Muscle layer of colon (tissue), 2 donors: ENCODE data around the gene RALGPS1.

ENCODE experiments used
- H3K27ac ChIP-seq: one replicate; pipeline ENCODE4 v1.7.0; 2013; ENCODE audit warnings: low read depth, mild to moderate bottlenecking, low read length, moderate library complexity
- H3K27me3 ChIP-seq, 2 donors: one replicate each; pipeline ENCODE4 v1.7.0; 2013; ENCODE audit warnings: low read length in 2 of 2, mild to moderate bottlenecking in 2 of 2; ENCODE audit not compliant: insufficient read depth in 2 of 2, control insufficient read depth in 1 of 2
- H3K36me3 ChIP-seq: one replicate; pipeline ENCODE4 v1.7.0; 2013; ENCODE audit warnings: mild to moderate bottlenecking, low read length; ENCODE audit not compliant: insufficient read depth
- H3K4me1 ChIP-seq: one replicate; pipeline ENCODE4 v1.7.0; 2013; ENCODE audit warnings: mild to moderate bottlenecking, low read length; ENCODE audit not compliant: insufficient read depth
- H3K4me3 ChIP-seq, 2 donors: one replicate each; pipeline ENCODE4 v1.7.0; 2013; ENCODE audit warnings: low read length in 2 of 2, low read depth in 1 of 2, mild to moderate bottlenecking in 1 of 2, moderate library complexity in 1 of 2
- H3K9ac ChIP-seq: one replicate; pipeline ENCODE4 v1.7.0; 2013; ENCODE audit warnings: low read length
- H3K9me3 ChIP-seq: one replicate; pipeline ENCODE4 v1.7.0; 2013; ENCODE audit warnings: mild to moderate bottlenecking, low read length
- donor health status: abdominal sarcoma.
- donor health status: Adenocarcinoma of cecum.

RALGPS1 gene

DNA sequence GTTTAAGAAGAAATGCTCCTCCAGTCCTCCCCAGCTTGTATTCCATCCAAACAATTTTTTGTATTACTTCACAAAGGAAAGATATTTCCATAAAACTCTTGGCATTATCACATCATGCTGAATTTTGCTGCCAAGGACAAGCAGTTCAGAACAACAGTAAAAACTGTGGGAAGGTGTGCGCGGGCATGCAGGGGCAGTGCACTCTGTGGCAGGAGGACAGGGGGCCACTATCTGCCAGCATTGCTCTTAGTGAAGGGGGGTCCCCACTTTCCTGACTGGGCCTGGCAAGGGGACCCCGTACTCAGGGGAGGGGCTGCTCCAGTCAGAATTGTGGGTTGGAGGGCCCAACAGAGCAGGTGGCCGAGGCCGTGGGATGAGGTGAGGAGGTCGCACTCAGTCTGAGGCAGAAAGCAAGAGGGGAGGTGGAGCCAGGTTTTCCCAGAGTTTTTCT lies 175.1 kb downstream of the RALGPS1 start:
- H3K9me3 ChIP-seq, result no peaks in the 10 kb centered on the region
- peak overlapping the region; percentile 56 for H3K27ac ChIP-seq

DNA sequence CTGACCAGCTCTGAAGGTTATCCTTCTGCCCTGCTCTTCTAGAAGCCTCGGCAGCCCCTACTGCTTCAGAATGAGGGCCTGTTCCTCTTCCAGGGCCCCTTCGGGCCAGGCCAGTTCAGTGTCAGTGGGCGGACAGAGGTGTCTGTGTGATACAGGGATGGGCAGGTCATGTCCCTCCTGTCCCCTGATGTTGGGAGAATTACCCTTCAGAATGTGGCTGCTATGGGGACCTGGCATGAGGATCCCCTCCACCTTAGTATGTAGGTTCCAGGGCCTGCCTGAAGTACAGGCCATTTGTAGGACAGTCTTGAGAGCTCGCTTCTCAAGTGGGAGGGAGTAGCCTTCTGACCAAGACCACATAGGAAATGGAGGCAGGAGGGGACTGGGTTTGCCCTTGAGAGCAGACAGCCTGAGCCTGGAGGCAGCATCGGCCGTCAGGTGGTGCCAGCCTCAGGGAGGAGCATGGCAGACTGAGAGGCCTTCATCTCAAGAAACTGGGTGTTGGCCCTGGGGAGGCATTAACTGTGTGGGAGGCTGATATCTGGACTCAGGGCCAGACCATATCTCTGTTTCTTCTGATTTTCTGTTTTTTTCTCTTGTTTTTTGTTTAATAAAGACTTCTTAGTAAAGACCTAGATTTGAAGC lies 175.9 kb downstream of the RALGPS1 start:
- Histone ChIP-seq H3K4me3 (no peak overlapping the region), H3K36me3 (peaks cover 59% of the 10 kb centered on the region), H3K9me3 (no peaks in the 10 kb centered on the region), H3K27me3 (no peaks in the 10 kb centered on the region), H3K27ac (peak overlapping the region; percentile 56), H3K4me1 (peaks cover 15% of the 10 kb centered on the region), H3K9ac (no peak overlapping the region)

More for the DNA sequence above, 175.1 kb downstream of the RALGPS1 start:
- peaks cover 58% of the 10 kb centered on the region for H3K36me3 ChIP-seq
- no peaks in the 10 kb centered on the region for H3K27me3 ChIP-seq
- H3K9ac ChIP-seq, result no peak overlapping the region
- H3K4me1 ChIP-seq, result peaks cover 15% of the 10 kb centered on the region
- no peak overlapping the region for H3K4me3 ChIP-seq

DNA sequence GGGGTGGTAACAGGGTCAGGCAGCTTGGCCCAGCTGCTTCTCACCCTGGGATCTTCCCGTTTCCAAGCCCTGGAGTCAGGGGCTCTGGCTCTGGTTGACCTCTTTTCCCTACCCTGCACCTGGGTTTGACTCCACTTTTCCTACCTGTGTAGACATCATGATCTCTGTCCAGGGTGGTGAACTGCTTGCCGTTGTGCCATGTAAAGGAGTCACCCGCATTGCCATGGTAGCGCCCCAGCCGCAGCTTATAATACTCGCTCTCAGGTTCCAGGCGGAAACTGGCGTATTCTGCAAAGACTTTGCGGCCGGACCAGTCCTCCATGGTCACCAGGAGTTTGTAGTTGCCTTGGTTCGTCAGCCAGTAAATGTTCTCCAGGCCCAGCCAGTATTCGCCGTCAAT lies 176.9 kb downstream of the RALGPS1 start:
- Histone ChIP-seq H3K27me3 (no peaks in the 10 kb centered on the region), H3K9me3 (no peaks in the 10 kb centered on the region), H3K4me3 (no peak overlapping the region), H3K27ac (no peak overlapping the region), H3K36me3 (peaks cover 59% of the 10 kb centered on the region), H3K4me1 (peaks cover 15% of the 10 kb centered on the region), H3K9ac (no peak overlapping the region)

DNA sequence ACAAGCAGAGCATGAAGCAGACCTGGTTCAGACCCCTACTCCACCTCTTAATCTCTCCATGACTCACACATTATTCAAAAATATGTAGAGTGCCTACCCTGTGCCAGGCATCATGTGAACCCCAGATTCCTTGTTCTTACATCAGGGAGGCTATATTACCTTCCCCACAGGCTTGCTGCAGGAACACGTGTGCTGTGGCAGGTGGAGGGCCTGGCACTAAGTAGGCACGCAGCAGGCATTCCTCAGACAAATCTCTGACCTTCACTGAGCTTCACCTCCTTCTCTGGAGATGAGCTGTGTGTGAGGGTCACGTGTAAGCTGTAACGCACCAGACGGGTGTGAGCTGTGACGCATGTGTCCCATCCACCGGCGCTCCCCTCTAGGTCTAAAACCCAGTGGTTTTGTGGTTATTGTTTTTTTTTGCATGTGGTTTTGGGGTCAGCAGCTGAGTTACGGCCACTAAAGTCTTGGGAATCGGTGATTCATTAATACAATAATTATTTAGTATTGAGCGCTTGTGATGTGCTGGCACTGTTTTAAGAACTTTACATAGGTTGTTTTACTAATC lies 177.5 kb downstream of the RALGPS1 start:
- Histone ChIP-seq H3K9me3 (no peaks in the 10 kb centered on the region), H3K36me3 (peaks cover 58% of the 10 kb centered on the region), H3K27me3 (no peaks in the 10 kb centered on the region), H3K4me1 (peaks cover 15% of the 10 kb centered on the region), H3K9ac (no peak overlapping the region), H3K27ac (no peak overlapping the region), H3K4me3 (no peak overlapping the region)

DNA sequence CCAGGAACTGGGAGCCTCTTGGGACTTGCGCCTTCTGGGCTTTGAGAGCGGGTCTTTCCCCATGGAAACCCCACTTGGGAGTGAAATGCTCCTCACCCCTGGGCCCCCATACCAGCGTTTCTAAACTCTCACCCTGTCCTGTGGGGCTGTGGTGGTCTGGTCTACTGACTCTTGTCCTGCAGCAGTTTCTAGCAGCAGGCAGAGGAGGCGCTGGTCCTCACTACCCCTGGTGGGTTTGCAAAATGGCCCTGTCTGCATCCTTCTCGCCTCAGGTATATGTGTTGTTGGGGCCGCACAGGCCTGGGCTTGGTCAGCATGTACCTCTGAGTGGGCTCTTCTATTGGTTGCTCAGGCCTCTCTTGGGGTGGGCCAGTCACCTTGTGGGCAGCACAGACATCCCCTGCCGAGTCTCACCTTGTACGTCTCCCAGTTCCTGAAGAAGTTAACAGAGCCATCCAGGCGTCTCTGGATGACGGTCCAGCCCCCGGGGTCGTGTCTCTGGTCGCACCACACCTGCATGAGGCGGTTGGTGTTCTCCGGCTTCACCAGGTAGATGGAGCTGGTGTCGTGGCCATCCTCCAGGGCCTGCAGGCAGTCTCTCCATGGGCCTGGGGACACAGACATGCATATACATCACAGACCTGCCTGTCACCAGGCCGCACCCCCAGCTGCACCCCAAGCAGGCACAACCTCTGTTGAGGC lies 178.9 kb downstream of the RALGPS1 start:
- Histone ChIP-seq H3K27me3 (no peaks in the 10 kb centered on the region), H3K4me3 (no peak overlapping the region), H3K27ac (no peak overlapping the region), H3K4me1 (peaks cover 20% of the 10 kb centered on the region), H3K9ac (no peak overlapping the region), H3K36me3 (peaks cover 50% of the 10 kb centered on the region), H3K9me3 (no peaks in the 10 kb centered on the region)

DNA sequence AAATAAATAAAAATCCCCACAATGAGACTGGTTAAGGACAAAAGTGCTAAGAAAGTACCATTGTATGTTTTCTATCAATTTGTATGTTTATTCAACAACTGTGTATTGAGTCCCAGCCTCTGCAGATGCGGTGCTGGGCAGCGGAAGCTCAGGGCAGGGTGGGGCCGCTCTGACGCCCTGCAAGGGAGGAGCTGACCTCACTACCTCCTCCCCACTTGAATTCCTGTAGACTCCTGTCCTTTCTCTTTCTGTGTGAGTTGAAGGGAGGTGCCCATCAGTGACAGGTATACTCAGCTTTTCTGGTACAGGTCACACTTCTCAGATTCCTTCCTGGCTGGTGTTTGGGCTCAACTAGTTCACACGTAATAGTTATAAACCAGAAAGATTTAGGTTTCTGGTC lies 180.8 kb downstream of the RALGPS1 start:
- Histone ChIP-seq H3K36me3 (peaks cover 47% of the 10 kb centered on the region), H3K9ac (no peak overlapping the region), H3K27ac (no peak overlapping the region)

GRCh38 chr9:127096208-127096607 lies 181.6 kb downstream of the RALGPS1 start:
- Histone ChIP-seq H3K4me3 (no peak overlapping the region), H3K9ac (no peak overlapping the region), H3K9me3 (no peaks in the 10 kb centered on the region), H3K27me3 (no peaks in the 10 kb centered on the region), H3K27ac (no peak overlapping the region), H3K4me1 (peaks cover 31% of the 10 kb centered on the region), H3K36me3 (peaks cover 43% of the 10 kb centered on the region)

More for the DNA sequence above, 180.8 kb downstream of the RALGPS1 start:
- Histone ChIP-seq H3K9me3 (no peaks in the 10 kb centered on the region), H3K4me1 (peaks cover 31% of the 10 kb centered on the region), H3K27me3 (no peaks in the 10 kb centered on the region), H3K4me3 (no peak overlapping the region)

GRCh38 chr9:127097683-127098082 lies 183.1 kb downstream of the RALGPS1 start:
- Histone ChIP-seq H3K9ac (no peak overlapping the region), H3K27ac (no peak overlapping the region), H3K4me1 (peaks cover 44% of the 10 kb centered on the region), H3K27me3 (no peaks in the 10 kb centered on the region), H3K36me3 (peaks cover 29% of the 10 kb centered on the region), H3K9me3 (no peaks in the 10 kb centered on the region), H3K4me3 (no peak overlapping the region)

DNA sequence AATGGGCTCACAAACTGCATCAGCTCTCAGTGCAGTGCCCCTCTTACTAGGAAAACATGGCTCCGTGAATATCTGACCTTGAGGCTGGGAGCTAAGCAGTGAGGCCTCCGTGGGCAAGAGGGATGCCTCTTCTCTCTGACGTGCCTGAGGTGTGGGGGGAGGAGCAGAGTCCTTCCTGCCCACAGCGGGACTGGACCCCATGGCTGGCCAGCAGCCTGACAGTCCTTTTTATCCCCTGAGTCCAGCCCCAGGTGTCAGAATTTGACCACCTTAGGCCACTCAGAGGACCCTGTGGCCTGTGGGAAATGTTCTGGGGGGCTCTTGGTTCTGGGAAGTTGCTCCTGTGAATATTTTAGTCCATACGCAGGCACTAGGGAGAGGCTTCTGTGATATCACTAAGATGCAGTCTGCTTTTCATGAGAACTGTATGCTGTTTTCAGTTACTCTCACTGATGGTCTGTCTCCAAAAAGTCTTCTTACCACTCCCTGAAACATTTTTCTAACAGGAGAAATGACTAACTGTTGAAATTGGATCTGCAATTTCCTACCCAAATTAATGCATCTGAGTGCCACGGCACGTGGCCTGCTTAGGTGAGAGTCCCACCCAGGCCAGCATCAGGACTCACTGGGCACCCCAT lies 184.5 kb downstream of the RALGPS1 start:
- Histone ChIP-seq H3K36me3 (peaks cover 28% of the 10 kb centered on the region), H3K9me3 (no peaks in the 10 kb centered on the region), H3K4me1 (peaks cover 53% of the 10 kb centered on the region), H3K27me3 (no peaks in the 10 kb centered on the region), H3K9ac (no peak overlapping the region), H3K27ac (peak overlapping the region; percentile 64), H3K4me3 (no peak overlapping the region)

DNA sequence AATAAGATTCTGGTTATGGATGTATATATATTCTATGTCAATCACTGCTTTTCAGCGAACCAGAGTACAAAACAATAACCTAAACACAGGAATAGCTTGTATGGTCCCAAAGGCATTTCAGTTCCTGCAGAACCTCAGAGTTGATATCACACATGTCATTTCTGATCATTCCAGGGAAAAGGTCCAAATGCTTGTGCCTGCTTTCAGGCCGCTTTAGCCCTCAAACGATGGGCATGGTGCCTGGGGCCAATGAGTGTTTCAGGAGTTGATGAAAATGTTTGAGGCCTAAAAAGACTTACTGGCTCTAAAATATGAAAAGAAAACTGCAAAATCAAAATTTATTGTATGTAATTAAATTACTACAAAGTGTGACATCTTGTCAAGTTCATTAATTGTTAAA lies 185.1 kb downstream of the RALGPS1 start:
- H3K4me3 ChIP-seq, result no peak overlapping the region
- H3K4me1 ChIP-seq, result peaks cover 57% of the 10 kb centered on the region
- H3K9ac ChIP-seq, result no peak overlapping the region
- no peaks in the 10 kb centered on the region for H3K27me3 ChIP-seq
- H3K27ac ChIP-seq, result peak overlapping the region; percentile 6
- no peaks in the 10 kb centered on the region for H3K9me3 ChIP-seq
- peaks cover 25% of the 10 kb centered on the region for H3K36me3 ChIP-seq

DNA sequence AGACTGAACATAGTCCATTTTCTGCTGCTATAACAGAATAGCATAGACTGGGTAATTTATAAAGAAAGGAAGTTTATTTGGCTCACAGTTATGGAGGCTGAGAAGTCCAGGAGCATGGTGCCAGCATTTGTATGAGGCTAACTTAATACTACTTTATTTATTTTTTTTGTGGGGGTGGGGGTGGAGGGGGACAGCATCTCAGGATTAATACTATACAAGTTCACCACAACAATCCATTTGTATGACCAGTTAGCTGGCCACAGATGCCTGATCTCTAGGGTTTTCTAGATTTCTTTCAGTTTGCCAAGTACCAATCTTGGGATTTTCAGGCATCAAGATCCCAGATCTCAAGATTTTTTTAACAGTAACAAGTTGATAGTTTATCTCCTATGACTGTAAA lies 187.6 kb downstream of the RALGPS1 start:
- Histone ChIP-seq H3K27ac (no peak overlapping the region), H3K9ac (no peak overlapping the region), H3K4me1 (peaks cover 82% of the 10 kb centered on the region), H3K27me3 (no peaks in the 10 kb centered on the region), H3K9me3 (no peaks in the 10 kb centered on the region), H3K4me3 (no peak overlapping the region), H3K36me3 (peaks cover 42% of the 10 kb centered on the region)
